ENCODE data around the gene MYO16.
"Not testable (repeated sequence)": the region's sequence is repeated elsewhere in the genome, so short reads cannot be mapped to it uniquely, and the experiment has no call there.

MYO16 gene

GRCh38 chr13:108974686-108975085 is 345.3 kb downstream of the MYO16 start:
- H3K27me3 Mint-ChIP-seq, result no peaks in the 10 kb centered on the region
- H3K9me3 Mint-ChIP-seq, result no peaks in the 10 kb centered on the region
- no peak for DNase-seq
- no peaks in the 10 kb centered on the region for H3K4me1 Mint-ChIP-seq
- H3K27ac Mint-ChIP-seq, result no peak overlapping the region
- CTCF ChIA-PET, result no interaction called here
- no peaks in the 10 kb centered on the region for H3K36me3 Mint-ChIP-seq
- H3K4me3 Mint-ChIP-seq, result no peak overlapping the region

DNA sequence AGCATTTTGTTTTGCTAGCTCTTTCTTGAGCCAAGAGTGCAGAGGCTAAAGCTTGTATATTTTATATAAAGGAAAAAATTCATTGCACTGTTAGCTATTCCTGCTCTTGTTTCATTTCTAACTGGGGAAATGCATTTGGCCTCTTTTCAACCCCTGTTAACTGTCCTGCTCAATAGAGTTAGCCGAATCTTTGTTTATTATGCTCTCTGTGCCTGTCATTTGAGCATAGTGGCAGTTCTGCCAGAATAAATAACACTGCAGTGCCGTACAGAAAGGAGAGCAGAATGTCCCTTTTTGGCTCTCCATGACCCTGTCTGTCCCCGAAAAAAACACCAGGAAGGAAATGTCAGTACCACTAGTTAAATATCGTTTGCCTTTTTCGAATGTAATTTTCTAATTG is 350.8 kb downstream of the MYO16 start:
- H3K36me3 Mint-ChIP-seq, result no peaks in the 10 kb centered on the region
- no peak overlapping the region for H3K27ac Mint-ChIP-seq
- DNase-seq, result no peak
- H3K4me1 Mint-ChIP-seq, result no peaks in the 10 kb centered on the region
- H3K27me3 Mint-ChIP-seq, result no peaks in the 10 kb centered on the region
- CTCF ChIA-PET, result no interaction called here
- no peak overlapping the region for H3K4me3 Mint-ChIP-seq
- no peaks in the 10 kb centered on the region for H3K9me3 Mint-ChIP-seq

DNA sequence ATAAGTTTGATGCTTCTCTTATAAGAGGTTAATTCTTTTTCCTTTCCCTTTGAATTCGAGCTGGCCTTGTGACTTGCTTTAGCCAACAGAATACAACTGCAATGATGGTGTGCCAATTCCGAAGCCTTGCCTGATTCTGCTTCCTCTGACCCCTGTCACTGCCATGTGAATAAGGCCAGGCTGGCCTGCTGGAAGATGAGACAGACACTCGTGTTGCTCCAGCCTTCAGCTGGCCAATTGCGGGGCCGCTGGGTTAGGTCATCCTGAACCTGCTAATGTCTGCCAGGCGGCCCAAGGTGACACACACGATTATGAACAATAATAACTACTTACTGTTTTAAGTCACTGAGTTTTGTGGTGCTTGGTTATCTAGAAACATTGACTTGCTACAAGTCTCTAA is 352.0 kb downstream of the MYO16 start:
- no peaks in the 10 kb centered on the region for H3K27me3 Mint-ChIP-seq
- CTCF ChIA-PET, result no interaction called here
- H3K36me3 Mint-ChIP-seq, result no peaks in the 10 kb centered on the region

GRCh38 chr13:108983273-108983672 is 353.9 kb downstream of the MYO16 start:
- no peak overlapping the region for H3K4me3 Mint-ChIP-seq
- H3K27me3 Mint-ChIP-seq, result no peaks in the 10 kb centered on the region
- no peaks in the 10 kb centered on the region for H3K9me3 Mint-ChIP-seq
- CTCF ChIA-PET, result no interaction called here
- H3K4me1 Mint-ChIP-seq, result no peaks in the 10 kb centered on the region
- no peak overlapping the region for H3K27ac Mint-ChIP-seq
- no peaks in the 10 kb centered on the region for H3K36me3 Mint-ChIP-seq
- no peak for DNase-seq

More for the DNA sequence above, 352.0 kb downstream of the MYO16 start:
- H3K4me1 Mint-ChIP-seq, result no peaks in the 10 kb centered on the region
- no peak overlapping the region for H3K4me3 Mint-ChIP-seq
- H3K9me3 Mint-ChIP-seq, result no peaks in the 10 kb centered on the region
- H3K27ac Mint-ChIP-seq, result no peak overlapping the region
- DNase-seq, result no peak

DNA sequence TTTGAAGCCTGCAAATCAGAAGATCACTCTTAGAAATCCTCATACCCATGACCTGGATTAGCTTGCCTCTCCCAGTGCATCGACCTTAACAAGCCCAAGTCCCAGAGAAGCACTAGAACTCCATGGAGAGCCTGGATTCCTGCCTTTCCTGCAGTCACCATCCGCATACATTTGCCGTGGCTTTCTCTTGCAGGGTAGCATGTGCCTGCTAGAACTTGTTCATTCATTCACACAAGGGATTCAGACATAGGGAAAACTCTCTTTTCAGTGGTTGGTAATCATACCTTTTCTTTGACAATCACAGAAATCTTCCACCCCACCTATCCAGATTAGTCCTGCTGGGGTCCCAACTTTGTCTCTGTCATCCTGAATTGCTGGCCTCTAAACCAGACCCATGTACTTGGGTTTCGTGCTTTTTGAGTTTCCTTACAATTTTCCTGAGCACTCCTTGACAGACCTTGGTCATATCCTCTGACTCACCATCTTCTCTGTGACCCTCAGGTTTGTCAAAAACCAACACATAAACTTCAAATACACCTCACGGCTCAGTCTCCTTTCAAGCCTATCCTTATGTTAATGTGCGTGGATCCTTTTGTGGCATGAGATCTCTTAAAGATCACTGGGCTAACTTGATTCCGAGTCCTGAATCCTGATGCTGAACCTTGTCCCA is 355.0 kb downstream of the MYO16 start:
- Mint-ChIP-seq H3K4me1 (no peaks in the 10 kb centered on the region), H3K4me3 (no peak overlapping the region), H3K36me3 (no peaks in the 10 kb centered on the region), H3K27ac (no peak overlapping the region), H3K27me3 (no peaks in the 10 kb centered on the region), H3K9me3 (no peaks in the 10 kb centered on the region)
- no peak for DNase-seq
- CTCF ChIA-PET, result no interaction called here

DNA sequence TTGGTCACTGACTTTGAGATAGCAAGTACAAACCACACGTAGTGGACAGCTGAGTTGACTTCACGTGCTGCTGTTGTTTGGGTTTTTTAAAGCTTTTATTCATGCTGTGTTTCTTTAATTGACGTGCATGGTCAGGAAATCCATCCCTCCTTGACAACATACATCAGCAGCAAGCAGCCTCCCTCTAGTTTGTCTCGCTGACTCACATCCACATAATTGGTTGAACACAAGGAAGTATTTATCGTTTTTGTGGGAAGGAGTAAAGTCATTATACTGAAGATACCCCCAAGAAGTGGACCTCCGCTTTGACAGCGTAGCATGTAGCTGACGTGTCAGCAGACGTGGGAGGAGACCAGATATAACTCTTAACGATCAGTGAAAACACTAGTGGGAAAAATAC is 355.8 kb downstream of the MYO16 start:
- no peaks in the 10 kb centered on the region for H3K36me3 Mint-ChIP-seq
- DNase-seq, result no peak
- H3K27me3 Mint-ChIP-seq, result no peaks in the 10 kb centered on the region
- H3K4me1 Mint-ChIP-seq, result no peaks in the 10 kb centered on the region
- no peak overlapping the region for H3K27ac Mint-ChIP-seq
- H3K9me3 Mint-ChIP-seq, result no peaks in the 10 kb centered on the region
- CTCF ChIA-PET, result no interaction called here
- H3K4me3 Mint-ChIP-seq, result no peak overlapping the region

- Mint-ChIP-seq H3K27me3 (no peaks in the 10 kb centered on the region), H3K4me3 (no peak overlapping the region), H3K27ac (no peak overlapping the region), H3K36me3 (no peaks in the 10 kb centered on the region), H3K9me3 (no peaks in the 10 kb centered on the region), H3K4me1 (no peaks in the 10 kb centered on the region)
- DNase-seq, result no peak
- CTCF ChIA-PET, result no interaction called here
Observed at GRCh38 chr13:108987517-108987916, 358.1 kb downstream of the MYO16 start.

GRCh38 chr13:108987944-108988343 is 358.5 kb downstream of the MYO16 start:
- Mint-ChIP-seq H3K27me3 (no peaks in the 10 kb centered on the region), H3K4me3 (no peak overlapping the region), H3K36me3 (no peaks in the 10 kb centered on the region), H3K27ac (no peak overlapping the region), H3K4me1 (no peaks in the 10 kb centered on the region), H3K9me3 (no peaks in the 10 kb centered on the region)
- DNase-seq, result no peak
- CTCF ChIA-PET, result no interaction called here

DNA sequence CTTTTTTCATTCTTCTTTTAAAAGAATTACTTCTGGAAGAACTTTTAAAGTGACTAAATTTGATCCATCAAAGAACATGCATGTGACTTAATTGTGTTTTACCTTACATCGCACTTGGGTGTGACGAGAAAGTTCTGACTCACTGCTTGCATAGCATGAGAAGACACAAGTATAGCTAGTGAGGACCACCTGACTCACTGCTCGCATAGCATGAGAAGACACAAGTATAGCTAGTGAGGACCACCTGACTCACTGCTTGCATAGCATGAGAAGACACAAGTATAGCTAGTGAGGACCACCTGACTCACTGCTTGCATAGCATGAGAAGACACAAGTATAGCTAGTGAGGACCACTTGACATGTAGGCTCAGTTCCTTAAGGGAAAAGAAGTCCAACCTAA is 362.0 kb downstream of the MYO16 start:
- CTCF ChIA-PET, H3K4me1 Mint-ChIP-seq, DNase-seq, H3K27me3 Mint-ChIP-seq, H3K9me3 Mint-ChIP-seq, H3K27ac Mint-ChIP-seq, H3K36me3 Mint-ChIP-seq, H3K4me3 Mint-ChIP-seq: not testable (repeated sequence)

GRCh38 chr13:108993346-108993745 is 363.9 kb downstream of the MYO16 start:
- no peaks in the 10 kb centered on the region for H3K9me3 Mint-ChIP-seq
- no peak overlapping the region for H3K4me3 Mint-ChIP-seq
- CTCF ChIA-PET, result no interaction called here
- no peak overlapping the region for H3K27ac Mint-ChIP-seq
- DNase-seq, result no peak
- no peaks in the 10 kb centered on the region for H3K27me3 Mint-ChIP-seq
- no peaks in the 10 kb centered on the region for H3K36me3 Mint-ChIP-seq
- no peaks in the 10 kb centered on the region for H3K4me1 Mint-ChIP-seq

DNA sequence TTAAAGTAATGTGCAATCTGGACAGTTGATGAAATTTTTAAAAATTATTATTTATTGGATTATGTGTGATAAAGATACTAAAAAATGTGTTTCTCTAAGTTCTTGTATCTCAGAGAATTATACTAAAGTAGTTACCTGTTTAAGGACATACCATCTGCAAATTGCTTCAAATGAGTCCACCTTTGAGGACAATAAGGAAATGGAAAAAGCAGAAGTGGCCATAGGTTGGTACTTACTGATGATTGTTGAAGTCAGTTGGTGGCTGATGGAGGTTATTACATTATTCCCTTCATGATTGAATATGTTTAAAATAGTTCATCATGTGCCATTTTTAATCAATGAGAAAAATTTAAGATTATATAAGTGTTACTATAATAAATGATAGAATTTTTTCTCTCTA is 367.0 kb downstream of the MYO16 start:
- Mint-ChIP-seq H3K4me3 (no peak overlapping the region), H3K9me3 (no peaks in the 10 kb centered on the region), H3K4me1 (no peaks in the 10 kb centered on the region), H3K27ac (no peak overlapping the region), H3K27me3 (no peaks in the 10 kb centered on the region), H3K36me3 (no peaks in the 10 kb centered on the region)
- DNase-seq, result no peak
- CTCF ChIA-PET, result no interaction called here

DNA sequence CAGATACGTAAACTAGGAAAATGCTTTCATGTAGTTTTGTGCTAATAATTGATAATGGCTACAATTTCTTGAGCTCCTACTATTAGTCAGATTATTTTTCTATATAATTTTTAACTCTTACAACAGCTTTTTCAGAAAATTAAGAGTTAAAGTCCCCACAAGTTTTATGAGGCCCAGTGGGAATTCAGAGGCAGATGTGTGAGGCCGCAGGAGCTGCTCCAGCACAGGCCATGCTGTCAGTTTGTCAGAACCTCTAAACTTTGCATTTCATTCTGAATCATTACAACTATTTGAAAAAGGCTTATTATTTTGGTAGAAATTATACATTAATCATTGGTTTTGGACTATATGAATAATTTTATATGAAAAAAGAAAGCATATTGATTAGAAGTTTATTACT is 370.8 kb downstream of the MYO16 start:
- Mint-ChIP-seq H3K36me3 (no peaks in the 10 kb centered on the region), H3K27ac (no peak overlapping the region), H3K9me3 (no peaks in the 10 kb centered on the region), H3K27me3 (no peaks in the 10 kb centered on the region), H3K4me3 (no peak overlapping the region), H3K4me1 (no peaks in the 10 kb centered on the region)
- CTCF ChIA-PET, result no interaction called here
- no peak for DNase-seq

DNA sequence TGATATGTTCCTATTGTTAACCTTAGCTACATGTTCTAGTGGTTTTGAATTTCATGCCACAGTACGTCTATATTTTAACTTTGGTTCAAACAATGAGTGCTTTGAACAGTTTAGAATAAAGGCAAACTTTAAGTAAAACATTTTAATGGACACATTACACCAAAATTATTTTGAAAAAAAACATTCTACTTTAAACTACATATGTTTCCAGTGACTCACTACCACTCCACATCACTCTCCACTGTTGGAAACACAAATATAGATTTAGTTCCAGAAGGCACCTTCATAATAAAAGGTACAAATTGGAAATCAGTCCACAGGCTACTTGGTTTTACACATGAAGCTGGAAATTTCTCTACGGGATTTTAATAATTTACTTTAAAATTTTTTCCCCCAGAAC is 373.5 kb downstream of the MYO16 start:
- H3K27ac Mint-ChIP-seq, result no peak overlapping the region
- CTCF ChIA-PET, result no interaction called here
- DNase-seq, result no peak
- H3K4me1 Mint-ChIP-seq, result no peaks in the 10 kb centered on the region
- H3K36me3 Mint-ChIP-seq, result no peaks in the 10 kb centered on the region
- H3K27me3 Mint-ChIP-seq, result no peaks in the 10 kb centered on the region
- H3K9me3 Mint-ChIP-seq, result no peaks in the 10 kb centered on the region
- no peak overlapping the region for H3K4me3 Mint-ChIP-seq

DNA sequence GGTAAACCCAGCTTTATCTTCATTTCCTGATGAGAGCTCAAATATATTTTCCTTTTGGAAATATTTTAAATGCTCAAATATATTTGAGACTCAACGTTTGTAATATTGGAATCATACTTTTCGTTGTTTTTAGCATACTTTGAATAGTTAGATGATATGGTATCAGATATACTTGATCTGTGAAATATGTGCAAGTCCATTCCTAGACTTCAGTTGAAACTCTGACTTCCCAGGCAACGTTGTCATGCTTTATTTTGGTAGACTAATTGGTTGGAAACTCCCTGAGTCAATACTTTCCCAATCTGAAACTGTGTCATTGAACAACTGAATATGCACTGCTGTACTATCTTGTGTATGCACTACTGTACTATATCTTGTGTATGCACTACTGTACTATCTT is 378.5 kb downstream of the MYO16 start:
- Mint-ChIP-seq H3K27ac (no peak overlapping the region), H3K9me3 (no peaks in the 10 kb centered on the region), H3K36me3 (no peaks in the 10 kb centered on the region), H3K4me1 (no peaks in the 10 kb centered on the region), H3K27me3 (no peaks in the 10 kb centered on the region), H3K4me3 (no peak overlapping the region)
- CTCF ChIA-PET, result no interaction called here
- DNase-seq, result no peak

- H3K9me3 Mint-ChIP-seq, result no peaks in the 10 kb centered on the region
- DNase-seq, result no peak
- H3K36me3 Mint-ChIP-seq, result no peaks in the 10 kb centered on the region
- no peak overlapping the region for H3K27ac Mint-ChIP-seq
- CTCF ChIA-PET, result no interaction called here
- no peak overlapping the region for H3K4me3 Mint-ChIP-seq
- no peaks in the 10 kb centered on the region for H3K4me1 Mint-ChIP-seq
- no peaks in the 10 kb centered on the region for H3K27me3 Mint-ChIP-seq
Observed at GRCh38 chr13:109009756-109010155, 380.3 kb downstream of the MYO16 start.

- Mint-ChIP-seq H3K27ac (no peak overlapping the region), H3K27me3 (no peaks in the 10 kb centered on the region), H3K9me3 (no peaks in the 10 kb centered on the region), H3K36me3 (no peaks in the 10 kb centered on the region), H3K4me3 (no peak overlapping the region), H3K4me1 (no peaks in the 10 kb centered on the region)
- CTCF ChIA-PET, result no interaction called here
- DNase-seq, result no peak
Observed at GRCh38 chr13:109010912-109011311, 381.5 kb downstream of the MYO16 start.

Measured in activated naive CD4-positive, alpha-beta T cell treated with anti-CD3 and anti-CD28 coated beads, Interleukin-2, amount 10 ng/mL, durations not matched to agents 7 days and 5 days (primary cell).